RPMI8226 (cell line): ENCODE results near the gene CYTH2.
"Not testable (repeated sequence)": the region's sequence is repeated elsewhere in the genome, so short reads cannot be mapped to it uniquely, and the experiment has no call there.

Experiments used
- DNase-seq: peaks from one replicate; pipeline ENCODE4 v3.0.0-alpha.2; 2015

CYTH2 gene

DNA sequence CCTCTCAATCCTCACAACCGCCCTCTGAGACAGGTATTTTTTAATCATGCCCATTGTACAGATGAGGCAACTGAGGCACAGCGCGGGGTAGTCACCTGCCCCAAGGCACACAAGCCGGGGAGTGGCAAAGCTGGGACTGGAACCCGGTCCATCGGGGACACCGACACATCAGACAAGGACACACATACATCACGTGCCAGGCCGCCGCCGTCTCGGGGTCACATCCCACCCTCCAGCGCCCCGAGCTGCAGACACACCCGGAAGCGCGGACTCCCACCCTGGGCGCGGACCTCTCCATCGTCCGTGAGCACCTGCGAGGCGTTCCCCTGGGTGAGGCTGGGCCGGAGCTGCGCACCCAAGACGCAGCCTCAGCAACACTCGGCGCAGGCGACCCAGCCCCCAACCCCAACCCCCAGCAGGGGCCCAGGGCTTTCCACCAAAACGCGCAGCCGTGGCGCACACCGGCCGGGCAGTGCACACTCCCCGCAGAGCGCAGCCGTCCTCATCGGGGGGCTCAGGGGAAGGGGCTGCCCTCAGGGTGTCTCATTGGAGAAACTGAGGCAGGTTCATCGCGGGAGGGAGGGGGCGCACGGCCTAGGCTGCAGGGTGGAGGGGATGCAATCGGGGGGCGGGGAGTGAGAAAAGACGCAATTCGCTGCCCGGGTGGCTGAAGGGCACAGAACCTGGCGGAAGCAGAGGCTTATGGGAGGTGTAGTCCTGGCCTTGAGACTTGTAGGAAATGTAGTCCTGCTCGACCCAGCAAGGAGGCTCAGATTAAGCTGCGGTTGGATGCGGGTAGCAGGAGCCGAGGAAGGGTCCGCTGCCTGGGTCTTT is 44.3 kb downstream of the CYTH2 start:
- peak; percentile 78 for DNase-seq

GRCh38 chr19:48514123-48514458 is 44.9 kb downstream of the CYTH2 start:
- DNase-seq: no peak

DNA sequence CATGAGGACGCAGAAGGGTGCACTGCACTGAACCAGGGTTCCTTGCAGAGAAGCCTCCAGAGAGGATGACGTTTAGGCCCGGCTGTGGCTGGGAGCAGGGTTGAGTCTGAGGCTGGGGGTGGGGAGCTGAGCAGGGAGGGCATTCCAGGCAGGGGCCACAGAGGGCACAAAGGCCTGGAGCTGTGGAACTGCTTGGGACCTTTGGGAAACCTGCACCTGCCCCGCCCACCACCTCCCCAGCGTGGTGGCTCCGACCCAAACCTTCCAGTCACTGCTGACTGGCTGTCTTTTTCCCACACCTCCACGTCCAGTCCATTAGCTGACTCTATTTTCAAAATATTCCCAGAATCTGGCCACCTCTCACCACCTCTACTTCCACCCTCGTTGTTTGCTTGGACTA is 47.4 kb downstream of the CYTH2 start:
- DNase-seq: no peak

DNA sequence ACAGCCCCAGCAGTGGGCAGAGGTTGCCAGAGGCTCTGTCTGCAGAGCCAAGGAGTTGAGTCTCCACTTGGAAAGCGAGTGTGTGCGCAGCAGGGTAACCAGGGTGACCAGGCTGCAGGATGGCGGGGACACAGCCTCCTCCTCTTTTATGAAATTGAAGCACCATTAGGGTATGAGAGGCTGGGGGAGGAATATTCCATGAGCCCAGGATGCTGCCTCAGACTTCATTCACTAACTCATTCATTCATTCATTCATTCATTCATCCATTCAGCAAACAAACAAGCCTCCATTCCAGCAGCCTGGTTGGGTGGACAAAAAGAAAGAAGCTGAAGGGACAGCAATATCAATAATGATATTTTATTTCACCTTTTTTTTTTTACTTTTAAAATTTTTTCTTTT is 49.0 kb downstream of the CYTH2 start:
- DNase-seq: no peak

DNA sequence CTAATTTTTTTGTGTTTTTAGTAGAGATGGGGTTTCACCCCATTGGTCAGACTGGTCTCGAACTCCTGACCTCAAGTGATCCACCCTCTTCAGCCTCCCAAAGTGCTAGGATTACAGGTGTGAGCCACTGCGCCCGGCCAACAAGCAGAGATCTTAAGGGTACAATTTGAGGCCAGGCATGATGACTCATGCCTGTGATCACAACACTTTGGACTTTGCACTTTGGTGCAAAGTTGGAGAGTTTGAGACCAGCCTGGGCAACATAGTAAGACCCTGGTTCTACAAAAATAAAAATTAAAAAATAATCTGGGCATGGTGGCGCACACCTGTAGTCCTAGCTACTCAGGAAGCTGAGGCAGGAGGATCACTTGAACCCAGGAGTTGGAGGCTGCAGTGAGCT is 50.3 kb downstream of the CYTH2 start:
- not testable (repeated sequence) for DNase-seq

- DNase-seq: no peak
These were observed 51.0 kb downstream of the CYTH2 start for GRCh38 chr19:48520134-48520533.

DNA sequence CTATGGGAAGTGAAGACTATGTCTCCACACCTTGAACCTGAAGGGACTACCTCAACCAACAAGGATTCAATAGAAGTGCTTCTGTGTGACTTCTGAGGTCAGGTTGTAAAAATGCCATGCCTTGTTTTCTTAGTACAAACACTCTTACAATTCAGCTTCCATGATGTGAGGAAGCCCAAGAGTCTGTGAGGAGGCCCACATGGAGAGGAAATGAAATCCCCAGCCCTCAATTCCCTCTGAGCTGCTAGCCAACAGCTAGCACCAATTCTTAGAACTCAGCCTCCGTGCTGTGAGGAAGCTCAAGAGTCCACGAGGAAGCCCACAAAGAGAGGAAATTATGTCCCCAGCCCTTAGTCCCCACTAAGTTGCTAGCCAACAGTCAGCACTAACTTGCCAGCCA is 55.1 kb downstream of the CYTH2 start:
- DNase-seq: no peak

DNA sequence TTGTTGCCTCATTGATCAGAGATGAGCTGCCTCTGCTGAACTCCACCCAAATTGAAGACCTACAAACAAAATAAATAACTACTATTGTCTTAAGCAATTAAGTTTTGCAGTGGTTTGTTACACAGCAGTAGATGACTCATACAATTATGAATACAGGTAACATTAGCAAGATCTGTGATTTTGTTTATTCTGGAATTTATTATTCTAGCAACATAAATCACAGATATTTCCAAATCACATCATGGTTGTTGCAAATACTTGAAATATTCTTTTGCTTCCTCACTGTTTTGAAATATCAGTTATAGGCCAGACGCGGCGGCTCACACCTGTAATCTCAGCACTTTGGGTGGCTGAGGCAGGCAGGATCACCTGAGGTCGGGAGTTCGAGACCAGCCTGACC is 55.6 kb downstream of the CYTH2 start:
- no peak for DNase-seq

DNA sequence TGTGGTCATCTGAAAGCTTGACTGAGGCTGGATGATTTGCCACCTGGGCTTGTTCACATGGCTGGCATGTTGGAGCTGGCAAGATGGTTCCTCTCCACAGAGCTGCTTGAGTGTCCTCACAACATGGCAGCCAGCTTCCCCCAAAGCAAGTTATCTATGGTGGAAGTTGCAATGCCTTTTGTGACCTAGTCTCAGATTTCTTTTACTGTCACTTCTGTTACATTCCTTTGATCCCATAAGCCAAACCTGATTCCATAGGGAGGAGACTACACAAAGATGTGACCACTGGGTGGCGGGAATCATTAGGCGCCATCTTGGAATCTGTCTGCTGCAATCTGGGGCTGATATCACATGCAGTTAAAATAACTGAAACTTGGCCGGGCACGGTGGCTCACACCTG is 60.0 kb downstream of the CYTH2 start:
- no peak for DNase-seq

- DNase-seq: no peak
These were observed 61.0 kb downstream of the CYTH2 start for GRCh38 chr19:48530066-48530720.

- no peak for DNase-seq
These were observed 61.6 kb downstream of the CYTH2 start for GRCh38 chr19:48530770-48531169.
